PC-3 (cell line): ENCODE measurements around the gene SLC25A25. TPM values are rescaled to one million over a fixed set of nuclear protein-coding genes. Genes with fewer than 3 reads are reported as not detected.
"Not testable (repeated sequence)": the region's sequence is repeated elsewhere in the genome, so short reads cannot be mapped to it uniquely, and the experiment has no call there.

Experiments used
- ATAC-seq: fragments of 200-7000 bp; cut with Tn5 transposase; 2 replicates; pipeline ENCODE4 v1.9.1; 2020; ENCODE audit warnings: mild to moderate bottlenecking, moderate library complexity
- BruUV-seq: library from RNA; stranded (reverse); fragments of 400-500 nt; replicated peaks from 2 replicates; lab custom pipeline; 2021; lab: Mats Ljungman, UMichigan
- CTCF ChIA-PET: fragments of 300-600 bp; sonication (Branson Sonifier 250); formaldehyde crosslinking; loops from one replicate; lab custom pipeline; 2022; ENCODE audit warnings: antibody characterized with exemption; lab: Charles Lee
- POLR2A ChIA-PET: fragments of 300-600 bp; sonication (Branson Sonifier 250); formaldehyde crosslinking; loops from one replicate; lab custom pipeline; 2022; ENCODE audit warnings: antibody characterized with exemption; ENCODE audit not compliant: unreplicated experiment; lab: Charles Lee
- DNase-seq: peaks from one replicate; pipeline ENCODE4 v3.0.0-alpha.2; 2015
- H2AFZ ChIP-seq: fragments of 300-600 bp; sonication (generic); 2 replicates; pipeline ENCODE4 v1.6.0; 2016; ENCODE audit warnings: antibody characterized with exemption, low read length
- H3F3A ChIP-seq: fragments of 300-600 bp; sonication (generic); one replicate; pipeline ENCODE4 v1.6.0; 2017; ENCODE audit warnings: antibody characterized with exemption, low read length, control low read depth, mild to moderate bottlenecking; ENCODE audit not compliant: unreplicated experiment
- H3K27ac ChIP-seq: fragments of 300-600 bp; sonication (generic); 2 replicates; pipeline ENCODE4 v1.5.1; 2016; ENCODE audit warnings: mild to moderate bottlenecking, low read length
- H3K27me3 ChIP-seq: fragments of 300-600 bp; sonication (generic); 2 replicates; pipeline ENCODE4 v1.6.1; 2016; ENCODE audit warnings: low read length, mixed read lengths
- H3K36me3 ChIP-seq: fragments of 300-600 bp; sonication (generic); 2 replicates; pipeline ENCODE4 v1.6.1; 2016; ENCODE audit warnings: low read depth, mixed run types, low read length, mixed read lengths
- H3K4me1 ChIP-seq: fragments of 300-600 bp; sonication (generic); 2 replicates; pipeline ENCODE4 v1.5.1; 2016; ENCODE audit warnings: low read length; ENCODE audit not compliant: insufficient read depth
- H3K4me2 ChIP-seq: fragments of 300-600 bp; sonication (generic); 2 replicates; pipeline ENCODE4 v1.6.0; 2016; ENCODE audit warnings: low read length
- H3K4me3 ChIP-seq: fragments of 300-600 bp; sonication (generic); 2 replicates; pipeline ENCODE4 v1.5.1; 2016; ENCODE audit warnings: mild to moderate bottlenecking, low read length, mixed read lengths
- H3K79me2 ChIP-seq: fragments of 300-600 bp; sonication (generic); 2 replicates; pipeline ENCODE4 v1.6.1; 2017; ENCODE audit warnings: low read length, mixed read lengths
- H3K9ac ChIP-seq: fragments of 300-600 bp; sonication (generic); 2 replicates; pipeline ENCODE4 v1.6.0; 2016; ENCODE audit warnings: mild to moderate bottlenecking, low read length
- H3K9me2 ChIP-seq: fragments of 300-600 bp; sonication (generic); replicated peaks from 2 replicates; pipeline ENCODE4 v1.6.1; 2016; ENCODE audit warnings: mixed run types, low read length, mixed read lengths
- H3K9me3 ChIP-seq: fragments of 300-600 bp; sonication (generic); 2 replicates; pipeline ENCODE4 v1.6.1; 2016; ENCODE audit warnings: low read length, mixed read lengths
- H4K20me1 ChIP-seq: fragments of 300-600 bp; sonication (generic); 2 replicates; pipeline ENCODE4 v1.6.1; 2016; ENCODE audit warnings: low read length, mixed read lengths
- CTCF ChIP-seq: fragments of 300-600 bp; sonication (generic); conservative IDR thresholded peaks from 2 replicates; pipeline ENCODE4 v1.5.1; 2017; ENCODE audit warnings: antibody characterized with exemption, low read depth, mild to moderate bottlenecking, low read length
- EZH2 ChIP-seq: fragments of 300-600 bp; sonication (generic); IDR thresholded peaks from one replicate; pipeline ENCODE4 v1.6.1; 2017; ENCODE audit warnings: antibody characterized with exemption, mild to moderate bottlenecking, low read length; ENCODE audit not compliant: unreplicated experiment
- EZH2phosphoT487 ChIP-seq: fragments of 300-600 bp; sonication (generic); IDR thresholded peaks from 2 replicates; pipeline ENCODE4 v1.6.1; 2018; ENCODE audit warnings: mild to moderate bottlenecking, antibody characterized with exemption, low read length, borderline replicate concordance
- intact Hi-C: fragments of 100-400 bp; cut with micrococcal nuclease; formaldehyde crosslinking; loops from 2 replicates; pipeline ENCODE4 v1.9.0; 2023
- total RNA-seq: library from RNA; depleted of rRNA; stranded (reverse); fragments of >200 nt; gene quantifications from 2 replicates; pipeline ENCODE4 v1.2.3, GENCODE V29; 2014

SLC25A25 gene
- total RNA-seq, 1 experiment from 2014 or later, result 25.2 TPM

GRCh38 chr9:128108269-128109049 lies 40.4 kb downstream of the SLC25A25 start:
- Histone ChIP-seq H3K9me3 (no peaks in the 10 kb centered on the region), H3K27me3 (no peaks in the 10 kb centered on the region), H3K9me2 (no peaks in the 10 kb centered on the region), H3K36me3 (peaks cover 15% of the 10 kb centered on the region; the same call in 1 of the 2 replicates), H3K4me1 (no peaks in the 10 kb centered on the region), H3K9ac (no peak overlapping the region), H3K4me2 (no peak overlapping the region), H3K27ac (no peak overlapping the region), H3F3A (no peaks in the 10 kb centered on the region), H3K4me3 (no peak overlapping the region), H4K20me1 (no peaks in the 10 kb centered on the region), H3K79me2 (no peaks in the 10 kb centered on the region), H2AFZ (no peak overlapping the region)
- ATAC-seq (no peak), DNase-seq (no peak)
- BruUV-seq, result no TSS peak
- TF ChIP-seq EZH2 (no peak), EZH2phosphoT487 (no peak), CTCF (no peak)
- POLR2A ChIA-PET, result no interaction called here
- CTCF ChIA-PET, result no interaction called here
- intact Hi-C loops, result no loop called here

GRCh38 chr9:128109050-128109709 lies 41.1 kb downstream of the SLC25A25 start:
- no peak for ATAC-seq
- no peak overlapping the region for H3K9ac ChIP-seq

DNA sequence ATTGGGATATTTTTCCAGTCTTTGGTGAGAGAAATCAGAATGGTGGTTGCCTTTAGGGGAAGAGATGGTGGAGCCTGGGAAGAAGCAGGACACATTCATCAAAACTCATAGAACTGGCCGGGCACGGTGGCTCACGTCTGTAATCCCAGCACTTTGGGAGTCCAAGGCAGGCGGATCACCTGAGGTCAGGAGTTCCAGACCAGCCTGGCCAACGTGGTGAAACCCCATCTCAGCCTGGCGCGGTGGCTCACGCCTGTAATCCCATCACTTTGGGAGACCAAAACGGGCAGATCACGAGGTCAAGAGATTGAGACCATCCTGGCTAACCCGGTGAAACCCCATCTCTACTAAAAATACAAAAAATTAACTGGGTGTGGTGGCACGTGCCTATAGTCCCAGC lies 43.7 kb downstream of the SLC25A25 start:
- H3K4me1 ChIP-seq, CTCF ChIA-PET, H3K4me2 ChIP-seq, H2AFZ ChIP-seq, POLR2A ChIA-PET, H3K9me3 ChIP-seq, H3K27ac ChIP-seq, intact Hi-C loops, H3K27me3 ChIP-seq, H3F3A ChIP-seq, H4K20me1 ChIP-seq, H3K9me2 ChIP-seq, H3K9ac ChIP-seq, H3K36me3 ChIP-seq, ATAC-seq, BruUV-seq, DNase-seq, H3K4me3 ChIP-seq, H3K79me2 ChIP-seq: not testable (repeated sequence)

More at GRCh38 chr9:128109050-128109709, 41.1 kb downstream of the SLC25A25 start:
- DNase-seq, result no peak
- BruUV-seq, result no TSS peak
- TF ChIP-seq EZH2phosphoT487 (no peak), CTCF (no peak), EZH2 (no peak)
- H3K9me2 ChIP-seq, result no peaks in the 10 kb centered on the region
- H3K79me2 ChIP-seq, result no peaks in the 10 kb centered on the region
- ChIA-PET POLR2A (no interaction called here), CTCF (no interaction called here)
- no peaks in the 10 kb centered on the region for H4K20me1 ChIP-seq
- intact Hi-C loops, result no loop called here
- no peaks in the 10 kb centered on the region for H3K9me3 ChIP-seq
- H3K27me3 ChIP-seq, result no peaks in the 10 kb centered on the region
- H3K36me3 ChIP-seq, result peaks cover 9% of the 10 kb centered on the region; the same call in 1 of the 2 replicates
- H3K4me2 ChIP-seq, result no peak overlapping the region
- H3K4me1 ChIP-seq, result no peaks in the 10 kb centered on the region
- no peak overlapping the region for H3K27ac ChIP-seq
- H2AFZ ChIP-seq, result no peak overlapping the region
- H3F3A ChIP-seq, result no peaks in the 10 kb centered on the region
- H3K4me3 ChIP-seq, result no peak overlapping the region
